ENCODE results near the gene RRP7A.

GRCh38 chr22:42548597-42549330, 29.2 kb upstream of the RRP7A start:
- TF ChIP-seq, protein P1, sequence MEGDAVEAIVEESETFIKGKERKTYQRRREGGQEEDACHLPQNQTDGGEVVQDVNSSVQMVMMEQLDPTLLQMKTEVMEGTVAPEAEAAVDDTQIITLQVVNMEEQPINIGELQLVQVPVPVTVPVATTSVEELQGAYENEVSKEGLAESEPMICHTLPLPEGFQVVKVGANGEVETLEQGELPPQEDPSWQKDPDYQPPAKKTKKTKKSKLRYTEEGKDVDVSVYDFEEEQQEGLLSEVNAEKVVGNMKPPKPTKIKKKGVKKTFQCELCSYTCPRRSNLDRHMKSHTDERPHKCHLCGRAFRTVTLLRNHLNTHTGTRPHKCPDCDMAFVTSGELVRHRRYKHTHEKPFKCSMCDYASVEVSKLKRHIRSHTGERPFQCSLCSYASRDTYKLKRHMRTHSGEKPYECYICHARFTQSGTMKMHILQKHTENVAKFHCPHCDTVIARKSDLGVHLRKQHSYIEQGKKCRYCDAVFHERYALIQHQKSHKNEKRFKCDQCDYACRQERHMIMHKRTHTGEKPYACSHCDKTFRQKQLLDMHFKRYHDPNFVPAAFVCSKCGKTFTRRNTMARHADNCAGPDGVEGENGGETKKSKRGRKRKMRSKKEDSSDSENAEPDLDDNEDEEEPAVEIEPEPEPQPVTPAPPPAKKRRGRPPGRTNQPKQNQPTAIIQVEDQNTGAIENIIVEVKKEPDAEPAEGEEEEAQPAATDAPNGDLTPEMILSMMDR (IDR thresholded peaks at IDR 0.05): no peak
- no peak for TF ChIP-seq POLR2A (IDR thresholded peaks at IDR 0.05)
